ENCODE measurements around the gene XRCC1.

GRCh38 chr19:43584484-43584883 lies 9.2 kb upstream of the XRCC1 start:
- no peak for TF ChIP-seq CTCF (conservative IDR thresholded peaks at IDR 0.05 in 1 of 2, IDR thresholded peaks at IDR 0.05 in 1 of 2; ENCODE audit: extremely low read depth in 1 of 2, insufficient read depth in 1 of 2, low read depth in 1 of 2, low read length in 2 of 2)
- no peak for TF ChIP-seq EZH2 (IDR thresholded peaks at IDR 0.05; ENCODE audit: borderline replicate concordance, low read length)
